ENCODE results near the gene ARHGEF40.

The ARHGEF40 gene

DNA sequence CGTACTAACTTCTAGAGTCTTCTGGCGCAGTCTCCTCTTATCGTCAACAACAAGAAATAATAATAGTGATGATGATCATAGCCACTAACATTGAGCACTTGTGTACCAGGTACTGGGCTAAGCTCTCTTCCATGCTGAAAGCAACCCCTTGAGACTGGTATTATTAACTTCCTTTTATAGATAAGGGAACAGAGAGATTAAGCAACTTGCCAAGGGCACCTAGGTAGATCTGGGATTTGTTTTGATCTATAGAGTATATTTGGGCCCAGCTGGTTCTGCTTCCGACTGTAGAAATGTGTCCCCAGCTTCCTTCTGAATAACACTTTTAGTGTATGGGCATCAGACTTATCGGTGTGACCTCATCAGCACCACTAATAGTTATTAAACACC, 29.5 kb downstream of the ARHGEF40 start:
- FAIRE-seq: no peak

GRCh38 chr14:21100931-21101330, 30.8 kb downstream of the ARHGEF40 start, which contains the start of gene TMEM253:
TSS of gene TMEM253 (plus strand) at chr14:21101066. CDS start at chr14:21101344, 278 bp downstream.
- no peak for FAIRE-seq

DNA sequence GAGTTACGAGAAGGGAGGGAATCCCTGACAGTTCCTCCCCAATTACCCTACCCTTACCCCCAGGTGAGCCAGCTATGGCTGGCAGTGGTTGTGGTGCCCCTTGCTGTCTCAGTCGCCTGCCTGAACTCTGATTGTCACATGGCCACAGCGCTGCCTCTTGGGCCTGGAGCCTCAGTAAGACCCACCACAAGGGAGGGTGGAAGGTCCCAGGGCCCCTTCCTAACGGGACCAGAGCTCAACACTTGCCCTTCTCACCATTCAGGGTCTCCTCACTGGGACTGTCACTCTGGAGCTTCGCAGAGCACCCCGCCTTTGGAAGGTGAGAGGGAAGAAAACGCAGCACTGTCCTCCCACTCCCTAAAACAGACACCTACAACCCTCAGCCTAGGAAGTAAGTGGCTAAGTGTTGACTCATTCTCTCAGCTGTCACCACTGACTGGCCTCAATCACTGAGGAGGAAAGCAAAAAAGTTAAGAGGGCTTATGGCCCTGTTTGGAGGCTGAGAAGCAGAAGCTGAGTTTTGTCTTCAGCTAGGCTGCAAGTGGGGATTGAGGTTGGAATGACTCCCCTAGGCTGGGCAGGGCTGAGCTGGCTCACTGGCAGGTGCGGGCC, 31.8 kb downstream of the ARHGEF40 start:
- FAIRE-seq: no peak

DNA sequence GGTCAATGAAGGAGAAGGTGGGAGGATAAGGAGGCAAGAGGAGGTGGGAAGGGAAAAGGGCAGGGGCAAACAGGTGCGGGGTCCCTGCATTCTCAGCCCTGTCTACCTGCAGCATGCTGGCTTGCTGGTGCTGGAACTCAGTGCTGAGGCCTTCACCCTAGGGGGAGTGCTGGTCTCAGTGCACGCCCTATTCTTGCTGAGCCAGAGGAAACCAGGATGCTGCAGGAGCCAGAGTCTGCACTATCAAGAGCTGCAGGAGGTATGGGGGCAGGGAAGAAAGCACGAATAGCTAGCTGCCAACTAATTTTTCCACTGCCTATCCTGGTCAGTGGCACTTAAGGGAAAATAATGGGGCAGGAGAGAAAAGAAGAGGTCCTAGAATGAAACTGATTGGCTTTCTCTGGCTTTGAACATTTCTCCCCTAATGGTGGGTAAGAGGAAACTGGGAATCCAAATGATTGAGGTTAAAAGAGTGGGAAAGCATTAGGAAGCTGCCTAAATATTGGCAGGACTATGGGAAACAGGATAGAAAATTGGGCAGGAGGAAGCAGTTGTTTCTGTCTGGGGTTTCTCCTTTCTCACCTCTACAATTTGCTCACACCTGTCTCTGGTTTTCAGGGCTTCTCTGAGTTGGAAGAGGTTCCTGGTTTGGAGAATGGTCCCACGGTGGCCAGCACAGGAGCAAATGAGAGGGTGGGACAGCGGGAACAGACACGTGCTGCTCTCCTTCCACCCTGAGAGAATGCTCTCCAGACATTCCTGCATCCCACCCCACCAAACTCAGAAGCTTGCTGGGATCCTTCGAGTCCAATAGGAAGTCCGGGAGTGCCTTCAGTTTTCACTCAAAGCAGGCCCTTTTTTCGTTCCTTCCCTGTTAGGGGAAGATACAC, 32.7 kb downstream of the ARHGEF40 start:
- FAIRE-seq: no peak

- FAIRE-seq: no peak
Observed at GRCh38 chr14:21103411-21103709, 33.3 kb downstream of the ARHGEF40 start.

DNA sequence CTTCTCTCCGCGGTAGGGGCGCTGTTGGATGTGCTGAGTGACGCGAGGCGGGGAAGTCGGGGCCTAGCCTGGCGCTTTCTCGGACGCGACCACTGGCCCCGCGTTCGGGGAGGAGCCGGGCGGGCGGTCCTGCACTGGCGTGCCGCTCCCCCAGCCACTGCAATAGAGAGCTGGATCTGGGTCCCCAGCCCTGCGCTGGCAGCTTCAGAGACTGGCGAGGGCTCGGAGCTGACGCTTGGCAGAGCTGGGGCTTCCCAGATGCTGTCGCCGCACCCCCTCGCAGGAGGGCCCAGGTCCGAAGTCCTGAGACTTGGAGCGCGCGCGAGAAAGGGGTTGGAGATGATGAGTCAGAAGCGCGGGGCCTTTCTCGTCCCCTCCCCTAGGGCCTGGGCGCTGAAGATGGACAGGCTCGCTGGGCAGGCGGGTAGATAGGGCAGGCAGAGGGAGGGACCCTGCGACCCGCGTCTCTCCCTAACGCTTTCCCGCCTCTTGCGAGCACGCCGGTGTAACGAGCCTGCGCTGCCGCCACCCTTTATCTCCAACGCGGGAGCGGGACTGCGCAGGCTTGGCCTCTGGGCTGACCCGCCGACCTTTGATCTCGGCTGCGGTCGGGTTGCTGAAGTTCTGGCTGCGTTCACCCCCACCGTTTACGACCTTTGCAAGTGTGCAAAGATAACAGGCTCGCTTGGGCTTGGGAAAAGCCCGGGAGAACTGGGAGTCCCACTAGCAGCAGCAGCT, 33.8 kb downstream of the ARHGEF40 start:
- no peak for FAIRE-seq

- FAIRE-seq: no peak
Observed at GRCh38 chr14:21104448-21105060, 34.5 kb downstream of the ARHGEF40 start.

DNA sequence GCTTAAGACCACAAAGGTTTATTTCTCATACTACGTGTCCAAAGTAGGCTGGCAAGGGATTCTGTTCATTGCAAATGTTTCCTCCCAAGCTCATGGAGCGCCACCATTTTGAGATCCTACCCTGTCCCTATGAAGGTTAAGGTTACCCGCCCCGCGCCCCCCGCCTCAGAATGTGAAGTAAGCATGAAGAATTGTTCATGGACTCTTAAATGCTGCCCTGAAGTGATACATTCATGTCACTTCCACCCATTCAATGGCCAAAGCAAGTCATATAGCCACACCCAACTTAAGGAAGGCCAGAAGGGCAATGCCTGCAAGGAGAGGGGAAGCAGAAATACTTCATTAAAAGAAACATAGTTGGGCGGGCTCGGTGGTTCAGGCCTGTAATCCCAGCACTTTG, 35.0 kb downstream of the ARHGEF40 start:
- no peak for FAIRE-seq

DNA sequence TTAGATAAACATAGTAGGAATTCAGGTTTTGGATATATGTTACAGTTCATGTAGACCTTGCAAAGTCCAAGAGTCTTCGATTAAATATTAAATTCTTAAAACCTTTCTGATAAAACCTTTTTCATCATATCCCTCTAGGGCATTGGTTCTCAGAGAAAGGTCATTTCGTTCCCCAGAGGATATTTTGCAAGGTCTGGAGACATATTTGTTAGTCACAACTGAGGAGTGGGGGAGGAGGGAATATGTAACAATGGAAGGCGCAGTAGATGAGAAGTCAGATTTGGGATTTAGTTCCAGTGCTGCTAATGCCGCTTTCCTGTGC, 36.0 kb downstream of the ARHGEF40 start:
- no peak for FAIRE-seq

DNA sequence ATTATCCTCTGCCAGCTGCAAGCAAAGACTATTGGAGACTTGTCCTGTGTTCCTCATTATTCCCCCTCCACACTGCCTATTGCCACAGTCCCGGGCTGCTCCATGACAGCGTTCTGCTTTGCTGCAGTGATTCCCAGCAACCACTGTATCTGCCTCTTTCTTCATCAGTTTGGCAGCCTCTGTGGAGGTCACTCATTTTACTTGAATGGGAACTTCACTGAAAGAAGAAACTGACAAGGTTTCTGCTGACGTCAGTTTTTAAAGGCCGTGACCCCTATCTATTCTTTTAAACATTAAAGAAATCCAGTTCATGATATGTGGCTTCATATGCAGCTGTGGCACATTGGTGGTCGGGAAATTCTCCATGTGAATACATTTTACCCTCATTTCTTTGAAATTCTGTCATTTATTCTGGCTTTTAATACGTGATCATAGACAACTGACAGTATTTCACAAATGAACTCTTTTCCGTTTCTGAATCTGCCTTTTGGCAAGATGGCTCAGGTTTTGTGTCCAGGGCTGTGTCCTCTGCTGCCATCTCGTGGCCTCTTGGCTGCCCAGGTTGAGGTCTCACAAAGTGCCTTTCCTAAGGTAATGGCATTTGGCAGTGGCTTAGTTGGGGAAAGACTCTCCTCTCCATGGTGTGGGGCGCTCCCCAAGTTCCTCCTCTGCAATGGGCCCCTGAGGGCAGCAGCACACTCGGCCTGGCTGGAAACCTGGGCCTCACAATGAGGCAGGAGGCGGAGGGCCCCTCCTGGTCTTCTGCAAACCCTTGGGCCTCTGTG, 36.6 kb downstream of the ARHGEF40 start:
- no peak for FAIRE-seq

DNA sequence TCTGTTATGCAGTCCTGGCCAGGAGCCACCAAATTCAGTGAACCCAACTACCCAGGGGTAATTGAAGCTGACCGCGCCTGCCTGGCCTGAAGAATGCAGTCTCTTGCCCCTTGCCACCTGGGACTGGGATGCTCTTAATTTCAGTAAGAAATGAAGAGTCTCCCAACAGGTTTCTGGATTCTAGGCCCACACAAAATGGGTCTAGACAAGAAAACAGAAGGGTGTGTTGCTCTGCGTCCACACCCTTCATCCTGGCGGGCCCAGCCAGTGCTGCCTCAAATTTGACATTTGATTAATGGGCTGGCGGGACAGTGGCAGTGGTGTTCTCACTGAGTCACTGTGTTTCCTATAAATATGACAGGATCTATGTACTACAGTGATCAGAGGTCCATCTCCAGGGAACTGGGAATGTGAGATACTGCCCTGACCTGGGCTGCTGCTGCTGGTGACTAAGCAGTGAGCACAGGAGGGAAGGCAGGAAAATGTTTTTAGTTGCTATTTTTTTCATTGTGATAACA, 37.2 kb downstream of the ARHGEF40 start:
- FAIRE-seq: no peak

DNA sequence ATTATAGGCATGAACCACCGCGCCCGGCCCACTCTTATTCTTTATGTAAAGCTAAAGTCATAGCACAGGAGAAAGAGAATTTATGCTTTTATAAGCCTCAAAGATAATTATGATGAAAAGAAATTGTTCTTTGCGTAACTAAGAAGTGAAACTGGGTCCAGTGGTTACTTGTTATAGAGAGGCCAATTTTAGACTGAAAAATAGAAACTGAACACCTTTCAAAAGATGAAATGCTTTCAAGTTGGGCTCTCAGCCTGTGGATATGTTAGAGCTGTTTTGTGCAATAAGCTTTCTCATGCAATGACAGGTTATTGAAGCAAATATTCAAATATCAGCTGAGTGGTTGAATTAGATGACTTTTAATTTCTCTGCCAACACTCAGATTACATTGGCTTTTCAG, 38.7 kb downstream of the ARHGEF40 start:
- no peak for FAIRE-seq

GRCh38 chr14:21109377-21110138, 39.5 kb downstream of the ARHGEF40 start:
- FAIRE-seq: no peak

DNA sequence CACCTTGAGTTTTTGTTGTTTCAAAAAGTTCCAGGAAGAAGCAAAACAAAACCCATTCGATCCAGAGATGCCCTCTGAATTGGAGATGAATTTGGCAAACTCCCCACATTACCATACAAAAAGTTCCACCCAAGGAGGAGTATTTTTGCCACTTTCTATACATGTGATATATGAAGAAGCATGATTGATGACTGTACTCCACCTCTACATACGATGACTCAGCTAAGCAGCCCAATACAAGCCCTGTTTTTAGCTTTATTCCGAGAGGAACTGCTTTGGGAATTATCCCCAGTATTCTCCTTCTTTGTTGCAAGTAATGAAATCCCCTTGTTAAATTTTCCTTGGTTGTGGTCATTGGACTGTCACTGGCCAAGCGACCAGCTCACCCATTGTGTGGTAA, 42.2 kb downstream of the ARHGEF40 start:
- no peak for FAIRE-seq

DNA sequence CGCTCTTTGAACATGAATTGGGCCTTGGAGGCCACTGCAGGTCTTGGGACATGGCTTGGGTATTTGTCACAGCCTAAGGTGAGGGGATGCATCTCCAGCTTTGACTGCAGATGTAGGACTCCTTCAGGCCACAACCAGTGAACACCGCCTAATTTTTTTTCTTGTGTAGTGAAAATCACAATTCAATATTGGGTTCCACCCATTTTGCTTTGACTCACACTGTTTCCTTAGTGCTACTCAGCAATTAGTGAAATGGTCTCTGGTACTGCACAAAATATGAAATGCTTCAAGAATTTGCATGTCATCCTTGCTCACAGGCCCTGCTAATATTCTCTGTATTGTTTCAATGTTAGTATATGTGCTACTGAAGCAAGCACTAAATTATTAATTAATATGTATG, 43.3 kb downstream of the ARHGEF40 start:
- no peak for FAIRE-seq

- FAIRE-seq: no peak
Observed at GRCh38 chr14:21118933-21119332, 48.8 kb downstream of the ARHGEF40 start.

GRCh38 chr14:21120686-21121085, 50.6 kb downstream of the ARHGEF40 start:
- no peak for FAIRE-seq

GRCh38 chr14:21121122-21121521, 51.0 kb downstream of the ARHGEF40 start:
- FAIRE-seq: no peak

GRCh38 chr14:21123429-21123828, 53.3 kb downstream of the ARHGEF40 start:
- FAIRE-seq: no peak

DNA sequence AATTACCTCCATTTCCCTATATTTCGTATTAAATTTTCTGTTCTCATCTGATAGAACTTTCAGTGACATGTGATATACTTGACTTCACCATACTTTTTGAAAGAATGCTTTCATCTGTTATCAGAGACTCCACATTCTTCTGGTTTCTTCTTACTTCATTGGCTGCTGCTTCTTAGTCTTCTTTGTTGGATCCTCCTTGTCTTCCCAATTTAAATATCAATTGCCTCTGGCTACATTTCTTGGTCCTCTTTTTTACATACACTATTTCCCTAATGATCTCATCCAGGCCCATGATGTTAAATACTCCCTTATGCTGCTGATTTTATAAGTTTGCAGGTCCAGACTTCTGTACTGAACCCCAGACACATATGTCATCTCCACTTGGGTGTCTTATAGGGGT, 63.8 kb downstream of the ARHGEF40 start:
- FAIRE-seq: no peak

DNA sequence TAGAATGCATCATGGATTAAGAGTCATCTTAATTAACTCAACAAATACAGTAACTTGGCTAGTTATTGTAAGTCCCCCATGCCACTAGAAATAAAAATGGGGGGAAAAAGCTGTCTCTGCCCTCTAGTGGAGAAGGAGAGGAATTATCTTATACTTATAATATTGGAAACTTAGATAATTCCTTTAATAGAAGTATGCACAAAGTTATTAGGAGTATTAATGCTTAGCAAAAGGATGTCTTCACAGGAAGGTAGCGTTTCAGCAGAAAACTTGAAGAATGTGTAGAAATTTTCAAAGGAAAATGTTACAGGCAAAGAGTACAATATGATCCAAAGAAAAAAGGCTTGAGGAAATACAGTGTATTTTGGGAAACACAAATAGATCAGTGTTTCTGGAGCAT, 65.9 kb downstream of the ARHGEF40 start:
- no peak for FAIRE-seq
